Lower leg skin (tissue), 3 donors: ENCODE measurements around the gene WDR33.

ENCODE experiments used
- POLR2A ChIP-seq, 2 donors: fragments of 450-650 bp; IDR thresholded peaks; one replicate each; pipeline ENCODE4 v1.6.1; 2016 to 2017; ENCODE audit warnings: antibody characterized with exemption in 2 of 2, mild to moderate bottlenecking in 1 of 2, moderate library complexity in 1 of 2
- TF ChIP-seq, protein P1 (sequence below), 3 donors: fragments of 450-650 bp; IDR thresholded peaks; one replicate each; pipeline ENCODE4 v1.5.1; 2016; ENCODE audit warnings: antibody characterized with exemption in 3 of 3, mild to moderate bottlenecking in 3 of 3, moderate library complexity in 2 of 3

DNA sequence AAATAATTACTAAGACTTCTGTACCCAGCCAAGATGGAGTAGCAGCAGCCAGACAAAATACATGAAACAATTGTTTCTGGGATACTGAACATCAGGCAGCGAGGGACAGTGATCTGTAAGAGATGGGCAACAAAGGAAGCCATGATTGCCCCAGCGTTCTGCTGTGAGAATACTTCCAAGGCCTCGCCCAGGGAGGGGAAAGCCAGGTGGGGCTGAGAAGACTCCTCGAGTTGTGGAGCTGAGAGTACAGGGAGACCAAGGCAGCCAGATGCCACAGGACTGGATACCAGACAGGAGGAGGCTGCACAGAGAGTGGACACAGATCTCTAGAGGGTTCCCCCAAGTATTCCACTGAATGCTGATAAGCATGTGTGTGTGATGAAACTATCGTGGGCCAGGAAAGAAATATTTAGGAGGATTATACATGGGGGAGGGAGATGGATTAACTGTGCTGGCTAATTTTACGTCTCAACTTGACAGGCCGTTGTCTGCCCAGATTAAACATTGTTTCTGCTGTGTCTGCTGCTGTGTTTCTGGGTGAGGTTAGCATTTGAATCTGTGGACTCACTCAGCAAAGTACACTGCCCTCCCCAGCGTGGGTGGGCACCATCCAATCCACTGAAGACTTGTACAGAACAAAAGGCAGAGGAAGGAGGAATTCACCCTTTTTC lies 125.4 kb downstream of the WDR33 start:
- TF ChIP-seq, protein P1, sequence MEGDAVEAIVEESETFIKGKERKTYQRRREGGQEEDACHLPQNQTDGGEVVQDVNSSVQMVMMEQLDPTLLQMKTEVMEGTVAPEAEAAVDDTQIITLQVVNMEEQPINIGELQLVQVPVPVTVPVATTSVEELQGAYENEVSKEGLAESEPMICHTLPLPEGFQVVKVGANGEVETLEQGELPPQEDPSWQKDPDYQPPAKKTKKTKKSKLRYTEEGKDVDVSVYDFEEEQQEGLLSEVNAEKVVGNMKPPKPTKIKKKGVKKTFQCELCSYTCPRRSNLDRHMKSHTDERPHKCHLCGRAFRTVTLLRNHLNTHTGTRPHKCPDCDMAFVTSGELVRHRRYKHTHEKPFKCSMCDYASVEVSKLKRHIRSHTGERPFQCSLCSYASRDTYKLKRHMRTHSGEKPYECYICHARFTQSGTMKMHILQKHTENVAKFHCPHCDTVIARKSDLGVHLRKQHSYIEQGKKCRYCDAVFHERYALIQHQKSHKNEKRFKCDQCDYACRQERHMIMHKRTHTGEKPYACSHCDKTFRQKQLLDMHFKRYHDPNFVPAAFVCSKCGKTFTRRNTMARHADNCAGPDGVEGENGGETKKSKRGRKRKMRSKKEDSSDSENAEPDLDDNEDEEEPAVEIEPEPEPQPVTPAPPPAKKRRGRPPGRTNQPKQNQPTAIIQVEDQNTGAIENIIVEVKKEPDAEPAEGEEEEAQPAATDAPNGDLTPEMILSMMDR (IDR thresholded peaks at IDR 0.05), result no peak
- no peak for TF ChIP-seq POLR2A (IDR thresholded peaks at IDR 0.05)
